WERI-Rb-1 (cell line): Measurements from ENCODE around the gene PLA2G4C.
A peak's percentile ranks its signal among the peaks of the same experiment; 100 is the strongest.

Experiments used
- DNase-seq: peaks from one replicate; pipeline ENCODE4 v3.0.0-alpha.2; 2020
- H3K27ac ChIP-seq: fragments of 250-450 bp; sonication (Bioruptor Pico); 2 replicates; pipeline ENCODE4 v1.5.1; 2020; ENCODE audit warnings: mild to moderate bottlenecking, moderate library complexity
- H3K27me3 ChIP-seq: fragments of 250-450 bp; sonication (Bioruptor Pico); 2 replicates; pipeline ENCODE4 v1.5.1; 2021; ENCODE audit warnings: mild to moderate bottlenecking, low read depth, moderate library complexity; ENCODE audit not compliant: insufficient read depth, severe bottlenecking
- H3K36me3 ChIP-seq: fragments of 250-450 bp; sonication (Bioruptor Pico); 2 replicates; pipeline ENCODE4 v1.5.1; 2020; ENCODE audit warnings: mild to moderate bottlenecking, moderate library complexity
- H3K4me3 ChIP-seq: 2 replicates; pipeline ENCODE4 v1.5.1; 2011; ENCODE audit warnings: low read depth, mild to moderate bottlenecking, control low read depth, low read length
- H3K9me3 ChIP-seq: fragments of 250-450 bp; sonication (Bioruptor Pico); 2 replicates; pipeline ENCODE4 v1.5.1; 2021; ENCODE audit warnings: mild to moderate bottlenecking, moderate library complexity; ENCODE audit not compliant: severe bottlenecking
- CTCF ChIP-seq: IDR thresholded peaks from 2 replicates; pipeline ENCODE4 v1.5.1; 2011; ENCODE audit warnings: low read depth, mild to moderate bottlenecking, control low read depth, inconsistent platforms, low read length

Gene PLA2G4C

GRCh38 chr19:48108997-48109782, 1.4 kb downstream of the PLA2G4C start:
- TF ChIP-seq CTCF = no peak
- Histone ChIP-seq H3K36me3 (peaks cover 2% of the 10 kb centered on the region), H3K27ac (no peak overlapping the region), H3K27me3 (no peaks in the 10 kb centered on the region), H3K9me3 (no peaks in the 10 kb centered on the region), H3K4me3 (no peak overlapping the region)
- no peak for DNase-seq

GRCh38 chr19:48103922-48104321, 6.7 kb downstream of the PLA2G4C start:
- Histone ChIP-seq H3K36me3 (no peaks in the 10 kb centered on the region; the same call in 1 of the 2 replicates), H3K9me3 (no peaks in the 10 kb centered on the region), H3K4me3 (no peak overlapping the region), H3K27me3 (no peaks in the 10 kb centered on the region), H3K27ac (no peak overlapping the region)
- DNase-seq = no peak
- no peak for TF ChIP-seq CTCF

GRCh38 chr19:48102870-48103751, 7.5 kb downstream of the PLA2G4C start:
- peak; percentile 62 for TF ChIP-seq CTCF
- Histone ChIP-seq H3K9me3 (no peaks in the 10 kb centered on the region), H3K27ac (no peak overlapping the region; the same call in 1 of the 2 replicates), H3K27me3 (no peaks in the 10 kb centered on the region), H3K4me3 (no peak overlapping the region), H3K36me3 (no peaks in the 10 kb centered on the region; the same call in 1 of the 2 replicates)
- peak; percentile 61 for DNase-seq

GRCh38 chr19:48095612-48096175, 14.9 kb downstream of the PLA2G4C start:
- Histone ChIP-seq H3K27ac (no peak overlapping the region), H3K27me3 (no peaks in the 10 kb centered on the region), H3K36me3 (0 out of 2 replicates have a peak, but pooled peaks cover 3% of the 10 kb centered on the region), H3K4me3 (no peak overlapping the region), H3K9me3 (peaks cover 10% of the 10 kb centered on the region)
- no peak for TF ChIP-seq CTCF
- no peak for DNase-seq

- H3K4me3 ChIP-seq = no peak overlapping the region
- H3K9me3 ChIP-seq = peaks cover 10% of the 10 kb centered on the region
- no peak for TF ChIP-seq CTCF
- DNase-seq = no peak
- H3K27me3 ChIP-seq = no peaks in the 10 kb centered on the region
- no peak overlapping the region for H3K27ac ChIP-seq
- 0 out of 2 replicates have a peak, but pooled peaks cover 3% of the 10 kb centered on the region for H3K36me3 ChIP-seq
These were observed 15.8 kb downstream of the PLA2G4C start for GRCh38 chr19:48094855-48095203.
